Measurements from ENCODE around the gene CPNE4.
A peak's percentile ranks its signal among the peaks of the same experiment; 100 is the strongest.
"Not testable (repeated sequence)": the region's sequence is repeated elsewhere in the genome, so short reads cannot be mapped to it uniquely, and the experiment has no call there.

The CPNE4 gene

DNA sequence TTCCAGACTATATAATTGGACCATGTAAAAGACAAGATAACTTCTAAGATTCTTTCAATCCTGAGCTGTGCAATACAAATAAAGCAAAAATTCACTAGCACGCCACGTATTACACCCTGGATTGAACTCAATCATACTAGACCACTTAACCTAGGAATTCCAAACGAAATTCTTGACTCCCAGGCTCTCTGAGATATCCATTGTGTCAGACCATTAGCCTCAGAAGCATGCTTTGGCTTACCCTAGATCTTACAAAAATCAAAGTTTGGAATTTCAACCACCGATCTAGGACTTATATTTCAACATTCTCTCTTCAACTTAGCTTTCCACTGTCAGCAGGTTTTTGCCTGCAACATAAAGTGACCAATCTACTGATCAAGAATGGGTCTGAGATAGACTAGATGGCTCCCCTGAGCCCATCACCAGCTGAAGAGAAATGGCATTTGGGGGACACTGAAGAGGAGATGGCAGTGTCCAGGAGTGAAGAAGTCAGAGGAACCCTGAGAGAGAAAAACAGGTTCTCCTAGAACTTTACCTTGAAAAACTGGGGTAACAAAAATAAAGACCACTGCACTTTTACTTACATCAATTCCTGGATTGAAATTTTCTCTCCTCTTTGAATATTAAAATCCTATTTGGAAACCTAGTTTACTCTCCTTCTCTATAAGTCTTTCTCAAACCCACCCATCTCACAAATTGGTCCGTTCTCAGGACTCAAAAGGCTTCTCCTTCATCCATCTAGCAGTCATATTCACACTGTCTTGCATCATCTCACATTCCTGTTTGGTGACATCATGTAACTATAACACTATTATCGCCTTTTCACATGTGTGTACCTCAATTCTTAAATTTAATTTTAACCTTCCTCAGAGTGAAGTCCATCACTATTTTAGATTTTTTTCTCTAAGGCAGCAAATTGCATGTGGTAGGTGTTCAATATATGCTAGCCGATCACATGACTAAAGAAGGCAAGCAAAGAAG lies 18.5 kb downstream of the CPNE4 start:
- DNase-seq, result no peak

DNA sequence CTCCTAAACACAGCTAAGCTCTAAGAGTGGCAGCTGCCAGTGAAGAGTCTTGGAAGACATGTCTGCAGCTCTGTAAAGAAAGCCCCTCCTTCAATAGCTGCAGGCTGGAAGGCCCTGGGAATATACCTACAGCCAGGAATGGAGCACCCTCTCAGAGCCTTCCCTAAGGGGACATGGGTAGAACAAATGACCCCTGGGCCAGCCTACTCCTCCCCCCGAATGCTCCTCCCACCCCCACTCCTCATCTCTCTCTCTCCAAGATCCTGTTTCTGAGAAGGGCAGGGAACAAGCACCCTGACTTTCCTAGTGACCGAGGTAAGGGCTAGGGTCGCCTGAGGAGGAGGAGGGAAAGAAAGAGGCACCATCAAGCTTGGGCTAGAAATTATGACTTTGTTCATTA lies 20.7 kb downstream of the CPNE4 start:
- no peak for DNase-seq

DNA sequence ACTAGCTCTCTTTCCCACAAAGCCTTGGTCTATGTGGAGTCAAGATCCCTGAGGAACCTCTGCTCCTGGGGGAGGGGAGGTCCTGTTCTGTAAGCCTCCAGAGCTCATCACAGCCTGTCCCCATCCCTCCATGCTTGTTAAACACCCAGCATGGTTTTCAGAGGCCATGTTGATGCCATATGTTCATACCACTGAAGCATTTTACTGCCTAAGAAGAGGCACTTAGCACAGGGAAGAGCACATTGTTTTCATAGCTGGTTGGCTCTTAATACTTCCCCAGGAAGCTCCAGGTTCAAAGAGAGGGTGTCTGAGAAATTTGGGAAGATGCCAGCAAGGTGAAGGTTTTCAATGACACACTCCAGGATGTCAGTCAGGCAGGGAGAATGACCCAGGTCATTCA lies 25.6 kb downstream of the CPNE4 start:
- no peak for DNase-seq

DNA sequence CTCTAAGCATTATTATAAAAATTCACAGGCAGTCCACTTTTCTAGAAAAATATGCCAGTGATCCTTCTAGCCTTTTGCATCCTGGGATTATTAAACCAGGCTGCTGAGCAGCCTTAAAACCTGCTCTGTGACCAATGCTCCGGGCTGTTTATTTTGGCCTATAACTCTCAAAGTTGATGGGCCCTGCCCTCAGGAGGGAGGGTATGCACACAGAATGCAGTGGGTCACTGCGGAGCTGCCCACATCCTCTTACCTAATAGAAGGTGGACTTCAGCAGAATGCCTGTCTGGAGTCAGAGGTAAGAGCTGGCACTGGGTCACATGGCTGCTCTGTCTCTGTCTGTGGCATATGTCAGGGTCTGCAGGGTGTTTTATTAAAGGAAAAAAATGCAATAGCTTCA lies 26.0 kb downstream of the CPNE4 start:
- no peak for DNase-seq

DNA sequence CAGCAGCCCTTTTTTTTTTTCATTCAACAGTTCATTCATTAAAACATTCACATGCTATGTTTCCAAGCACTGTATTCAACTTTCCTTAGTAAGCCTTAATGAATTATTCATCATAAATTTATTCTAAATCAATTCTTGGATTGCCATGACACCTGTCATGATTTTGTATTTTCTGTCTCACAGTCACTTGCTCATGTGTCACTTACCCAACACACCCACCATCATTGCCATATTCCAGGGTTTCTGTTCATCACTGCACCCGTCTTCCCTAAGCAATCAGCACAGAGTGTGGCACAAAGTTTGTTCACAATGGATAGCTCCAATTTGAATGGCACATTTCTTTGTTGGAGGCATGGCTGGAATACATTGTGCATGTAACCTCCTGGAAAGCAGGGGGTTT lies 27.2 kb downstream of the CPNE4 start:
- no peak for DNase-seq

DNA sequence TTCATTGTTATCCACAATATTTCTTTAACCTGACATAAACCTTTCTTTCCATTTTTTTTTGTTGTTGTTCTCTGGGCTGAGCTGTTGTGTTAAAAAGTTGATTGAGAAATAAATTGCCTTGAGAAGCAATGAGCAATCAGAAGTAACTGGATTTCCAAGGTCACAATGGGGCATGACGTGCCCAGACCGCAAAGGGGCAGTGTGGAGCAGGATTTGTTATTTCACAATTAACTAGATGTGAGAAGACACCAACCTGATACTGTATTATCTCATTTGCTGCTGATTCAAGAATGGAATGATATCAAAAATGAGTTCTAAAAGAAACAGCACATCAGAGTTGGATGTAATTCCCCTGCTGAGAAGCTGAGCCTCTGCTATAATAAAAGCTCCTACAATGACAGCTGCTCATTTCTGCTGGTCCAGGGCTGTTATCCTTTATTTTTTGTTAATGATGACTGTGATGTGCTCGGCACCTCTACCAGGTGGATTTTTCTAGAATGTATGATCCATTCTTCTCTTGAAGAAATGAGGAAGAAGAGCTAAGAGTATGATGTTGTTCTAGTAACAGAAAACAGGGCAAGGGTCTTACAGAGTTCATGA lies 28.1 kb downstream of the CPNE4 start:
- DNase-seq, result peak in 1 of 2 experiments; percentile 16

DNA sequence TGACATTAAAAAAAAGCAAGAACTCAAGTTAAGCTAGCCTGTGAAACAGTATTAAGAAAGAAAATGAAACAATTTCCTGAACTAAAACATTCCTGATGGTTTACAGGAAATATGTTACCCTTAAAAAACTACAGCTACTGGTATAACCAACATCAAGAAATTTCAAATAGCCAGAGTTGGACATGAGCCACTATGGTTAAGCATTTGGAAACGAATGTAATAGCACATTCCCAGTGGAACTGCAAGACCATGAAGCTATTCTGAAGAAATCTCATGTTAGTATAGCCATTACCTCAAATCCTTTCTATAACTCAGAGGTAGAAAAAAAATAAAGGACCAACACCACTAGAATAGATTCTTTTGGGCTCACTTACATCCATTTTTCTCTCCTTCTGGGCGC lies 30.2 kb downstream of the CPNE4 start:
- DNase-seq, result no peak

DNA sequence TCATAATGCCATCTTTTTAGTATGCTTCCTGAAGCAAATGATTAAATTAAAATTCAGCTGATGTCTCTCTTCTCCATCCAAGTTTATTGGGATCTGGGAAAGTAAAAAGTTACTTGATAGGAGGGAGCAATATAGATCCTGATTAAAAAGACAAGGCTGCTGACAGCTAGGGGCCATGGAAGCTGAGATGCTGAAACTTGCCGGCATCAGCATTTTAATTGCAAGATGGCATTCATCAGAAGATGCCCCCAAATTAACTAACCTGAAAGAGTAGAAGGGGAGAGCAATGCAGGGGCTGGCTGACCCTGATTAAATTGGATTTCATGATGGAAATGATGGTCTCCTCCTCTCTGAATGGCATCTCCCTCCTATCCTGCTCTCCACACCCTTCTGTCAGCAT lies 31.1 kb downstream of the CPNE4 start:
- DNase-seq, result no peak

DNA sequence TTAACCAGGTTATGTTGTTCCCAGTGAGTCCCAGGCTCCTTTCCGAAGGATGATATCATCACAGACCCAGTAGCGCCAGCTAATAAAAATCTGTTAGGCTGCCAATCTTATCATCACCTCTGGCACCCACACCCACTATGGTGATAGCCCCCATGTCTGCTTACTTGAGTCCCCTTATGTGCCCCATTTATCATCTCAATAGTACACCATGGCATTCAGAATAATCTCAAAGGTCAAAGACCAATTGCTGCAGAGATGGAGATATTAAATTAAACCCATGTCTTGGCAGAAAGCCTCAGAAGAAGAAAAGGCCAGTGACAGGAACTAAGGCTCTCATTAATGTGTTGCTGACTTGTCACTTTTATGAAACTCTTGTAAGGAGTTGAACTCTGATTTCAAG lies 32.8 kb downstream of the CPNE4 start:
- DNase-seq, result no peak

DNA sequence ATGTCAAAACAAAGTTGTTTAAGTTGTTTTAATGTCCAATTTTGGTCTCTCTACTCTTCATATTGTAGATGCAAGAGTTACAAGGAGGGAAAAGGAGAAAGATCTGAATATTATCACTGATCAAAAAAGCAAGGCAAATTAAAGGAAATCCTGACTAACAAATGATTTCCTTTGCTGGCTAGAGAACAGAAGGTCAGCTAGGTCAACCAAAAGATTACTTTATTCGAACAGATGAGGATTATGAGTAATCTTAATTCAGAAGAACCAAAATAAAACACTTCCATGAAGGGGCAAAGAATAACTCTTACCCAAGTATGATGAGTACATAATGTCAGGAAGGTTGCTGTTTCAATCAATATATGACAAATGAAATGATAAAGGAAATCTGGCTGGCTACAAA lies 33.8 kb downstream of the CPNE4 start:
- no peak for DNase-seq

DNA sequence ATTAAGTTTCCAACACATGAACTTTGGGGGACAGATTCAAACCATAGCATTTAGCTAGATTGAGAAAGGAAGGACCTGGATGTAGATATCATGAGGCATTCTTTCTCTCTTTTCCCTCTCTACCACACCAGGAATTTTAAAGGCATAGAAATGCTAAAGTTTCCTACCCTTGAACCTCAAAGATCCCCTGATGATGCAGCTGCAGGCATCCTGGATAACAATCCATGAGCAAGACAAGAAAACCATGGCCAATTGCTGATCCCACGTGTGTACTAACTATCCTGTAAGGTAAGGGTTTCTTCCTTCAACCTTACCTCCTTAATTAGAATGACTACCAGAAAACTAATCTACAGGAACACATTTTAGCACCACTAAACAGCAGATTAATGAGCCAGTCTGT lies 36.8 kb downstream of the CPNE4 start:
- no peak for DNase-seq

DNA sequence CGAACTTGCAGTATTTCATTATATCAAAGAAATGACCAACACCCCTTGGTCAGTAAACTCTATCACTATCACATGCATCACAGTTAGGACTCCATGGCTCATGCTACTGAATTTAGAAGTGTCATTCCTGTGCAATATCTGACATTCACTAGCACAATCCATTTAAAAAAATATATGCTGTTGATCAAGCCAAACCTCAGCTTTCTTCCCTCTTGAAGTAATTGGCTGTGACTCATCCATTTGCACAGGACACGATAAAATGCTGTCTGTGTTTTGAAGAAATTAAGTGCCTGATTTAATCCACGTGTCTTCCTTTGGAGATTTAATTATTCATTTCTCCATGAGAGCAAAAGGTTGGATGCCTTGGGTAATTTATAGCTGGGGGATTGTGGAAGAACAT lies 38.9 kb downstream of the CPNE4 start:
- no peak for DNase-seq

DNA sequence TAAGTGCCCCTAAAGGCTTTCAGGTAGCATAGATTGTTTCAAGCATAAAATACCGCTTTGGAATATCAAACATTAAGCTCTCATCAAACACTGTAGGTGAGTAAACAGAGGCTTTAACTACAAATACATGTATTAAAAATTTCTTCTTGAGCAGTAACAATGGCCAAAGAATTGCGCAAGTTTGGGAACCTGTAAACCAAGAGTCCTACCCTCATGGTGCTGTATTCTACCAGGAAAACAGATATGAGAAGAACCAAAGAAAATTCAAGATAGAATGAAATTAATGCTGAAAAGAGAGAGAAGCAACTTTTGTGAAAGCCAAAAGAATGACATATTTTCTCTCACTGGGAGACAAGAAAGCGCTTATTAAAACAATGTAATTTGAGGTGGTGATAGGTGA lies 45.5 kb downstream of the CPNE4 start:
- DNase-seq, result no peak

DNA sequence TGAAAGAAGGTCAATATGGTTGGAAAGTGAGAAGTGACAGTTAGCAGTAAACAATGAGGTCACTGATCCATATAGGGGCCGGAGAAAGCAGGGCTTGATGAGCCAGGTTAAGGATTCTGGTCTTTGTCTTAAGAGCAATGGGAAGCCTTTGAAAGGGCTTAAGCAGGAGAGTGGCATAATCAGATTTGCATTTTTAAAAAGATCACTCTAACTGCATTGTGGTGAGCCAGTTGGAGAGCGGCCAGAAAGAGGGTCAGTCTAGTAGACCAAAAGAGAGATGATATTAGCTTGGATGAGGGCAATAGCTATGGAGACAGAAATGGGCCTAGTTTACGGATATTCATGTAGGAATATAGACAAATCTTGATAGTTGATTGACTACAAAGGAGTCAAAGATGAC lies 46.6 kb downstream of the CPNE4 start:
- DNase-seq, result no peak

DNA sequence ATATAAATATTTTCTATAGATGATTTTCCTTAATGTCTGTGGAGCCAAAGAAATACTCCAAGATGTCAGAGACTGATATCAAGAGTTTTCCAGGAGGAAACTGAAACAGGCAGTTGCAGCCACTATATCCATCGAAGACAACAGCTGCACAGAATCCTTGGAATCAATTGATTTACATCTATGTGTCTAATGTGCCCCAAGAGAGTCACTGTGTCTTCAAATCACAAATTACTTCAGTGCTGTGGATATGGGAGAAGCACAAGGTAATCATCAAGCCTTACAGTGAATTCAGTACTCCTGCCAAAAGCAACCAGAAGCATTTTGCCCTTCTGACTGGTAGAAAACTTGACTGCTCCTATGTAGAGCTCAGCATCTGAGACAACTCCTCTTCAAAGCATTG lies 51.1 kb downstream of the CPNE4 start:
- DNase-seq, result no peak

DNA sequence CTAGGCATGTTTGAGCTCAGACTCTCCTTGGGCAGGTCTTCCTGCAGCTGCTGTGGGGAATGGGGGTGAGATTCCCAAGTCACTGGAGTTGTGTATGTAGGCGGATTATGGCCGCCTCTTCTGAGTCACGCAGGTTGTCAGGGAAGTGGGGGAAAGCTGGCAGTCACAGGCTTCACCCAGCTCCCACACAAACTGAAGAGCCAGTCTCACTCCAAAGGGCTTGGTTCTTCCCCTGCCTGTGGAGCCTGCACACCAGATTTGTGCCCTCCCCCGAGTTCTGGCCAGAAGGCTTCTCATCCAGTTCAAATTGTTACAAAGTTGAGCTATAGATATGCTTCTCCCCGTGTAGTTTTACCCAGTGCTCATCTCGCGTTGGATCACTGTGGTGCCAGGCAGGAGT lies 53.5 kb downstream of the CPNE4 start:
- DNase-seq, result no peak

DNA sequence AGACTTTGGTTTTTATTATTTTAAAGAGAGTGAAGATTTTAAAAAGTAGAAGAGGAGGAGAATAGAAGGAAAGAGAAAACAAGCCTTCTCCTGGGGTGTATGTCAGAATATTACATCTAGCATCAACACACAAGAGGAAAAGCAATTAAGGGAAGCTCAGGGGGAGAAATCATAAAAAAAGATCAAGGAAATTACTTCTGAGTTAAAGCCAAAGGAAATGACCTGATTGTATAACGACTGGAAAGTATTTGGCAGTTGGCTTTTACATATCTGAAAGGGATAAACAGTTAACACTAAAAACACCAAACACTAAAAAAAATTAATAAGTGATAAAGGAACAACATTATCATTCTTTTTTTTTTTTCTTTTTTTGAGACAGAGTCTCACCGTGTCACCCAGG lies 58.4 kb downstream of the CPNE4 start:
- DNase-seq, result no peak

DNA sequence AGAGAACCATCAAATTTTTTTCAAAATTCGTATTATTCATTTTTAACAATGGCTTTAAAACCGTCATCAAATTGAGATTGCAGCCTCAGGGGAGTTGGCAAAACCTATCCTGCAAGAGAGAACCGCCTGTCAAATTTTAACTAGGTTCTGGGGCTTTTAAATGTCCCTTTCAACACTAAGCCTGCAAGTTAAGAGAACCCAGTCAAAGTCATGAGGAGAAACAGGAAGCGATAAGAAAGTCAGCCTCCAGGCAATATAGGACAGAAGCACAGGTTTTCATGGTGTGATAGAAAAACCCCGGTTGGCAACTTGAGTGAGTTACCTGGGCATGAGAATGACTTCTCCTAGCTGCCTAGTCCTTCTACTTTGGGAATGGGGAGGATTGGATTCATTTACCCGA lies 59.8 kb downstream of the CPNE4 start:
- no peak for DNase-seq

DNA sequence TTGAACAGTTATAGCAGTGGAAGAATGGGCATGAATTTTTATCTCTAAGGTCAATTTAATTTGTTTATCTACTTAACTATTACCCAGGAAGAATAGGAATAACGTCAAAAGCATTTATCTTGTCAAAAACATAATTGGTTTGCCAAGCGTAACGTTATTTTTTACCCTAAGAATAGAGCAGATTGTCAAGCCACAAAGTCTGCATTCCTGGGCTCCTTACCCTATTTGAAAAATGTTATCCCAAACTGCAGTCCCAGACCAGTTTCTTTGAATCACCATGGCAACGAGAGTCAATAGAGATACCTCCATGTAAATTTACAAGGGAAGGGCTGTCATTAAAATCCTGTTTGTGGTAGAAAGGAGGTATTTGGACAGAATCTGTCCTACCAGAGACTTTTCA lies 61.1 kb downstream of the CPNE4 start:
- no peak for DNase-seq

DNA sequence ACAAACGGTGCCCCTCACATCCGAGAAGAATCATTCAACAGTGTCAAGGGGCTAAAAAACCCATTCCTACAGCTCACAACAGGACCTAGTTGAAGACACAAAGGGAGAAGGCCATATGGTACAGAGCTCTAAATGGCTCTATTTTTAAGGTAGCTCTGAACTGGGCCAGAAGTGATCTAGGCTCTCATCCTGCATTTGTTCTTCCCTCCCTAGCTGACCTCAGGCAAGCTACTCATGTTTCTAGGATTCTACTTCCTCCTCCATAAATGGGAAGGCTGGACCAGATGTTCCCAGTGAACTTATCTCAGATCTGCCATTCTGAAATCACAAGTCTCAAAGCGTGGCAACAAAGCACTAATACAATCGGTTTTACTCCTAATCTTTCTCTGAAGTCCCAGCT lies 62.3 kb downstream of the CPNE4 start:
- no peak for DNase-seq

DNA sequence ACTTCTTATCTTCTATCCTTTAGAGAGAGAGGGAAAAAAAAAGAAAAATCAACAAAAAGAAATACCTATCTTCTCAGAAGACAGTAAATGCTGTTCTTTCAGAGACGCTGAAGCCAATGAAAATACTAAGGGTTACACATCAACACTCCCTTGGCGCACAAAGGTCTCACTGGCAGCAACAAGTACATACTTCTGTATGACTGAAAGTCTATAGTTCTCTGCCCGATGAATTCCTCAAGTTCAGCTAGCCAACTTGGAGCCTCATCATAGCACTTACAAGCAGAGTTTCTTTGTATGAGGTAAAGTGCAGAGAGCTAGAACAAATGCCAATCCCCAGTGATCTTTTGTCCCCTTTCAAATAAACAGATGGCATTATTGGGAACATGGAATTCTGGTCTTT lies 62.7 kb downstream of the CPNE4 start:
- no peak for DNase-seq

DNA sequence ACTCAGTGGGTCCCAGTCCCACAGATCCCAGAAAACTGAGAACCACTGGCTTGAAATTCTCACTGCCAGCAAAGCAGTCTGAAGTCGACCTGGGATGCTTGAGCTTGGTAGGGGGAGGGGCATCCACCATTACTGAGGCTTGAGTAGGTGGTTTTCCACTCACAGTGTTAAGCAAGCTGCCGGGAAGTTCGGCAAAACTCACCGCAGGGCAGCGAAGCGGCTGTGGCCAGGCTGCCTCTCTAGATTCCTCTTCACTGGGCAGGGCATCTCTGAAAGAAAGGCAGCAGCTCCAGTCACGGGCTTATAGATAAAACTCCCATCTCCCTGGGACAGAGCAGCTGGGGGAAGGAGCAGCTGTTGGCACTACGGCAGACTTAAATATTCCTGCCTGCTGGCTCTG lies 71.4 kb downstream of the CPNE4 start:
- not testable (repeated sequence) for DNase-seq

DNA sequence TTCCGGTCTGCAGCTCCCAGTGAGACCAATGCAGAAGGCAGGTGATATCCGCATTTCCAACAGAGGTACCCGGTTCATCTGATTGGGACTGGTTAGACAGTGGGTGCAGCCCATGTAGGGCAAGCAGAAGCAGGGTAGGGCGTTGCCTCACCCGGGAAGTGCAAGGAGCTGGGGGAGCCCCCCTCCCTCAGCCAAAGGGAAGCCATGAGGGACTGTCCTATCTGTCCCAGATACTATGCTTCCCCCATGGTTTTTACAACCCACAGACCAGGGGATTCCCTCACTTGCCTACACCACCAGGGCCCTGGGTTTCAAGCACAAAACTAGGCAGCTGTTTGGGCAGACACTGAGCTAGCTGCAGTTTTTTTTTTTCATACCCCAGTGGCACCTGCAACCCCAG lies 71.8 kb downstream of the CPNE4 start:
- DNase-seq, result no peak

DNA sequence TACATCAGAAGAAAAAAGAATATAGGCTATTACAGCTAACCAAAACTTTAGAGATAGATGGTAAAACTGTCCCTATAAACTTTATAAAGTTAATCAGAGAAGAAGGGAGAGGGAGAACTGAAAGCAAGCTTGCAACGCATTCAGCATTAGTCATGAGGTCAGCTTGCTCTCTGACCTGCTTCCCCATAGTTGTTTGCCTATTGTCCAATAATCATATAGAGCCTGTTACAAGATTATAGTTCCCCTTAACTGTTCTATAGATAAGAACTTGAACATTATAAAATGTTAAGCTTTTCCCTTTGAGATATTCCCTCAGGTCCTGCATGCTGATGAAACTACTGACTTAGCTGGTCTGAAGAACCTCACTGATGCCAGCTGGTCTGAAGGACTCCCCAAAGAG lies 74.5 kb downstream of the CPNE4 start:
- no peak for DNase-seq

DNA sequence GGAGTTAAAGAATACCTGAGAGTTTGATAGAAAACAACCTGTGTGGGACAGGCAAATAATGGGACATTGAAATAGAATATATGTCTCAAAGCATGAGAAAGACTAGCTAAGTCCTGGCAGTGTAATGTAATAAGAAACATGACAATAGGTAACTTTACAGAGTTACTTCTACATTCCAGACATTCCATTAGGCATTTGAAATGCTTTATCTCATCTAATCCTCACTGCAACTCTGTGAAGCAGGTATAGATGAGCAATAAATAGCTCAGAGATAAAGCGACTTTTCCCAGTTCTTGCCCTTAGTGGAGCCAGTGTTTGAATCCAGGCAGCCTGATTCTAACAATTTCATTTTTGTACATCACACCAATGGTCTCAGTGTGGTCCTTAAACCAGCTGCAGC lies 76.8 kb downstream of the CPNE4 start:
- DNase-seq, result no peak

Data from SW 1271 (cell line).